Choroid plexus epithelial cell (primary cell): ENCODE measurements around the gene EFCAB13.

Source experiments
- DNase-seq: peaks from one replicate; pipeline ENCODE4 v3.0.0-alpha.2; 2010; ENCODE audit warnings: low read depth
- H3K4me3 ChIP-seq: 2 replicates; pipeline ENCODE4 v1.5.1; 2011; ENCODE audit warnings: low read depth, mild to moderate bottlenecking, control low read depth, low read length, moderate library complexity
- TF ChIP-seq, protein P1 (sequence below): conservative IDR thresholded peaks from 2 replicates; pipeline ENCODE4 v1.5.1; 2011; ENCODE audit warnings: low read depth, mild to moderate bottlenecking, control low read depth, inconsistent platforms, low read length, moderate library complexity

EFCAB13 gene

DNA sequence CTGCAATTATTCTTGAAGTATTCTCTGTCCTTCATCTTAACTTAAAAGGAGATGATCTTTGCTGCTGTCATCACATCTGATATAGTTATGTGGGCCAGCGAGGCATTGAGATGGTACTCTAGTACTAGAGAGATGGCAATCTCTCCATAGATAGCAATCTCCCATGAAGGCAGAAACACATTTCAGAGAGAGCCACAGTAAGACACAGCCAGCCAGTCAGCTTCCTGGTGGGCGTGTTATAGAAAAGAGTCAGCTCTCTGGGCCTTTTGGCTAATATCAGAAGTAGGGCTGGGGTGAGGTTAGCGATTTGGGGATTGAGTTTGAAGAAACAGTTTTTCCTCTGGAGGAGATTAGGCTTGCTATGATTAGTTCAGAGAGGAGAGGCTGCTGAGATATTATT is 22.6 kb upstream of the EFCAB13 start:
- H3K4me3 ChIP-seq = no peak overlapping the region
- no peak for DNase-seq
- TF ChIP-seq, protein P1, sequence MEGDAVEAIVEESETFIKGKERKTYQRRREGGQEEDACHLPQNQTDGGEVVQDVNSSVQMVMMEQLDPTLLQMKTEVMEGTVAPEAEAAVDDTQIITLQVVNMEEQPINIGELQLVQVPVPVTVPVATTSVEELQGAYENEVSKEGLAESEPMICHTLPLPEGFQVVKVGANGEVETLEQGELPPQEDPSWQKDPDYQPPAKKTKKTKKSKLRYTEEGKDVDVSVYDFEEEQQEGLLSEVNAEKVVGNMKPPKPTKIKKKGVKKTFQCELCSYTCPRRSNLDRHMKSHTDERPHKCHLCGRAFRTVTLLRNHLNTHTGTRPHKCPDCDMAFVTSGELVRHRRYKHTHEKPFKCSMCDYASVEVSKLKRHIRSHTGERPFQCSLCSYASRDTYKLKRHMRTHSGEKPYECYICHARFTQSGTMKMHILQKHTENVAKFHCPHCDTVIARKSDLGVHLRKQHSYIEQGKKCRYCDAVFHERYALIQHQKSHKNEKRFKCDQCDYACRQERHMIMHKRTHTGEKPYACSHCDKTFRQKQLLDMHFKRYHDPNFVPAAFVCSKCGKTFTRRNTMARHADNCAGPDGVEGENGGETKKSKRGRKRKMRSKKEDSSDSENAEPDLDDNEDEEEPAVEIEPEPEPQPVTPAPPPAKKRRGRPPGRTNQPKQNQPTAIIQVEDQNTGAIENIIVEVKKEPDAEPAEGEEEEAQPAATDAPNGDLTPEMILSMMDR = no peak

DNA sequence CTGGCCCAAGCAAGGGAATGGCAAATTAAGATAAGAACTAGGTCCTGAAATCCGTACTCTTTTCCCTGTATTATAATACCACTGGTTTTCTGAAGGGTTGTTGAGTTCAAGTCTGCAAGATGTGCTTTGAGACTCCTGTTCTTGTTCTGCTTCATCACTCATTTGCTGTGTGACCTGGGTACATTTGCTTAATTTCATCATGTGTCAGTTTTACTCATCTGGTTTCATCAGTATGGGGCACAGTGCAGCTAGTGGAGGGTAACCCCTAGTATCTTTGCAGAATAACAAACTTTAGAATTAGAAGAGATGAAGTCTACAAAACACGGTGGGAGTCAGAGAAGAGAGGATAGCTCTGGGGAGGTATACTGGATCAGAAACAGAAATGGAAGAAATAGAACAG is 21.9 kb upstream of the EFCAB13 start:
- TF ChIP-seq, protein P1 = no peak
- DNase-seq = no peak

DNA sequence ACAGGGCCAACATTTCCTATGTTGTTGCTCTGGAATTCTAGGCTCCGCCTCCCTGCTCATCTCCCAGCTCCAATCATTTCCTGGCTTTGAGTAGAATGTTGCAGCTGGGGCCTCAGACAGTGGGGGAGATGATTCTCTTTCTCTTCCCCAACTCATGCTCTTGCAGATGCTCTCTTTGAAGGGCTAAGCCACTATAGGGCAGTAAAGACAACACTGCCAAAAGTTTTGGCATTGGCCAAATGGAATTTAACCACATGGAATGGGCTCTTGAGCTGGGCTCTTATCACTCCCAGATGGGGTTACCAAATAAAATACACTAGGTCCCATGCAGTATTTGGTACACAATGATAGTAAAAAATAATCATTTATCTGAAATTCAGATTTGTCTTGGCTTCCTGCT is 19.6 kb upstream of the EFCAB13 start:
- no peak for DNase-seq
- no peak overlapping the region for H3K4me3 ChIP-seq
- TF ChIP-seq, protein P1 = no peak

More for the DNA sequence above, 21.9 kb upstream of the EFCAB13 start:
- H3K4me3 ChIP-seq = no peak overlapping the region

DNA sequence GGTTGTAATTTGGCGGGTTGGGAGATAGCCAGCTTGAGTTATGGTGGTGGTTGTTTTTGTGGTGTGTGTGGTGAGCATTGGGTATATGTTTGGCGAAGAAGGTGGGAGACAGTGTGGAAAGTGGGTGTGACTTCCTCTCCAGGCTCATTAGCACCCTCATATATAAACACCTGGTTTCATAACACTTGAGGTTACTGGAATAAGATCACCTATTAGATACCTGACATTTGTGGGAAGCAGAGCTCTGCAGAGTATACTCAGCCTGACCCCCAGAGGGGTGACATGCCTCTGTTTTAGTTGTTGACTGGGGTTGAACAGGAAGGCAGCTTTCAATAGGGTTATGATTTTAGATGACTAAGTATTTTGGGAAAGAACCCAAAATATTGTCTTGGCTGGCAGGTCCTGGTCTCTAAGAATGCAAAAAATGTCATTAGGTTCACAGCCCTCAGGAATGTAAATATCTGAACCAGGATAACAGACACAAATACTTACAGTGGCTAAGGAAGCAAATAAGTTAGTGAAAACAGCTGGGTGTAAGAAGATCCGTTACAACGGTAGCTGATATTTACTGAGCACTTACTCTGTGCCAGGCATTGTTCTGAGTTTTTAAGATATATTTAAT is 18.3 kb upstream of the EFCAB13 start:
- DNase-seq = peak; percentile 95
- no peak overlapping the region for H3K4me3 ChIP-seq
- TF ChIP-seq, protein P1 = no peak

DNA sequence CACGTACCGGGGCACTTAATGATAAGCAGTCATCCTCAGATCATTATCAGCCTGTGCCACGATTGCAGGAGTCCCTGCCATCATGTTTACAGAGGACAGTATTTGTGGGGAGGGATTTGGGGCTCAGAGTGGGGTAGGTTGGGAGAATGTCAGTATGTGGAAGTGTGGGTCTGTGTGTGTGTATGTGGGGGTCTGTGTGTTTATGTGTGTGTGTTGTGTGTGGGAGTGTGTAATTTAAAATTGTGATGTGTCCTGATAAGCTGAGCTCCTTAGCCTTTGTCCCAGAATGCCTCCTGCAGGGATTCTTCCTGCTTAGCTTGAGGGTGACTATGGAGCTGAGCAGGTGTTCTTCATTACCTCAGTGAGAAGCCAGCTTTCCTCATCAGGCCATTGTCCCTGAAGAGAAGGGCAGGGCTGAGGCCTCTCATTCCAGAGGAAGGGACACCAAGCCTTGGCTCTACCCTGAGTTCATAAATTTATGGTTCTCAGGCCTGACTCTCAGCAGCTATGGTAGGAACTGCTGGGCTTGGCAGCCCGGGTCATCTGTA is 13.5 kb upstream of the EFCAB13 start:
- no peak for DNase-seq
- H3K4me3 ChIP-seq = no peak overlapping the region
- TF ChIP-seq, protein P1 = no peak

DNA sequence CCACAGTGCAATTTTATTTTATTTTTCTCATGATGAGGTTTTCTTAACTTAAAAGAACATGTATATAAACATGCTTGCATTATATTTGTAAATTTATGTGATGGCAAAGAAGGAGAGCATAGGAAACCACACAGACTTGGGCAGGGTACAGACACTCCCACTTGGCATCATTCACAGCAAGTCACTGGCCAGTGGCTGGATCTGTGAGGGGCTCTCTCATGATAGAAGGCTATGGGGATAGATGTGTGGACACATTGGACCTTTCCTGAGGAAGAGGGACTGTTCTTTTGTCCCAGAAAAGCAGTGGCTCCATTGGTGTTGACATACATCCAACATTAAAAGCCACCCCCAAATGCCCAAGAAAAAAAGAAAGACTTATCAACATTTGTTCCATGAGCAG is 12.3 kb upstream of the EFCAB13 start:
- no peak for DNase-seq
- TF ChIP-seq, protein P1 = no peak
- no peak overlapping the region for H3K4me3 ChIP-seq
